GM12878 (cell line): Measurements from ENCODE around the gene CTDSP1. TPM values are rescaled to one million over a fixed set of nuclear protein-coding genes. Genes with fewer than 3 reads are reported as not detected.

Source experiments
- ATAC-seq: fragments of 200-7000 bp; cut with Tn5 transposase; 3 replicates; pipeline ENCODE4 v1.9.1; 2020; ENCODE audit warnings: mild to moderate bottlenecking, moderate library complexity
- BruUV-seq: library from RNA; stranded (reverse); fragments of 400-500 nt; replicated peaks from 2 replicates; lab custom pipeline; 2021; lab: Mats Ljungman, UMichigan
- CTCF ChIA-PET: fragments of 300-600 bp; sonication (Branson Sonifier 250); formaldehyde crosslinking; extraction: SDS; loops from one replicate; lab custom pipeline; 2021; ENCODE audit warnings: inconsistent platforms; lab: Yijun Ruan, JAX
- POLR2A ChIA-PET: fragments of 350-600 bp; formaldehyde crosslinking; extraction: SDS; loops from one replicate; lab custom pipeline; 2021; ENCODE audit warnings: inconsistent platforms; lab: Charles Lee
- RAD21 ChIA-PET: fragments of 300-600 bp; sonication (Branson Sonifier 250); formaldehyde crosslinking; loops from one replicate; lab custom pipeline; 2023; ENCODE audit warnings: antibody characterized with exemption; ENCODE audit not compliant: unreplicated experiment; lab: Charles Lee
- SMC1A ChIA-PET: fragments of 300-600 bp; sonication (Branson Sonifier 250); formaldehyde crosslinking; loops from one replicate; lab custom pipeline; 2023; ENCODE audit not compliant: unreplicated experiment, uncharacterized antibody; lab: Charles Lee
- DNase-seq: peaks from one replicate; pipeline ENCODE4 v3.0.0-alpha.2; 2011; ENCODE audit warnings: low read depth, low spot score
- FAIRE-seq: peaks from 3 replicates; lab custom pipeline; 2011; peaks lifted over from hg19 to GRCh38; lab: Jason Lieb, UNC
- H2AFZ ChIP-seq: 2 replicates; pipeline ENCODE4 v1.6.0; 2011; ENCODE audit warnings: low read depth, low read length, control low read depth; ENCODE audit not compliant: control insufficient read depth
- H3K27ac ChIP-seq: 2 replicates; pipeline ENCODE4 v1.5.1; 2011; ENCODE audit warnings: control low read depth; ENCODE audit not compliant: control insufficient read depth, insufficient read depth
- H3K27me3 ChIP-seq, 2 experiments: replicated peaks in 1 of 2; 2 replicates each; pipeline versions ENCODE4 v1.6.0 to v1.6.1; 2011; ENCODE audit warnings: low read length in 1 of 2; ENCODE audit not compliant: control insufficient read depth in 2 of 2, insufficient read depth in 2 of 2
- H3K36me3 ChIP-seq, 2 experiments: 2 replicates each; pipeline ENCODE4 v1.5.1; 2011; ENCODE audit warnings: low read length in 1 of 2; ENCODE audit not compliant: control insufficient read depth in 2 of 2, insufficient read depth in 2 of 2
- H3K4me1 ChIP-seq: 2 replicates; pipeline ENCODE4 v1.6.1; 2011; ENCODE audit warnings: mild to moderate bottlenecking, low read length, moderate library complexity, mixed read lengths; ENCODE audit not compliant: control insufficient read depth, insufficient read depth
- H3K4me2 ChIP-seq: 2 replicates; pipeline ENCODE4 v1.6.0; 2011; ENCODE audit warnings: control low read depth; ENCODE audit not compliant: control insufficient read depth, insufficient read depth
- H3K4me3 ChIP-seq: fragments of 200-600 bp; sonication (generic); 2 replicates; pipeline ENCODE4 v1.5.1; 2016
- H3K79me2 ChIP-seq: 2 replicates; pipeline ENCODE4 v1.6.0; 2011; ENCODE audit warnings: low read length; ENCODE audit not compliant: control insufficient read depth, insufficient read depth
- H3K9ac ChIP-seq: 2 replicates; pipeline ENCODE4 v1.8.0; 2011; ENCODE audit warnings: low read length, control low read depth, mixed read lengths; ENCODE audit not compliant: control insufficient read depth, insufficient read depth
- H3K9me3 ChIP-seq: replicated peaks from 3 replicates; pipeline ENCODE4 v1.5.1; 2011; ENCODE audit warnings: mild to moderate bottlenecking, low read length; ENCODE audit not compliant: control insufficient read depth, insufficient read depth
- H4K20me1 ChIP-seq: 2 replicates; pipeline ENCODE4 v1.6.0; 2011; ENCODE audit not compliant: control insufficient read depth, insufficient read depth
- CEBPB ChIP-seq, 2 experiments: fragments of 150-350 bp in 1 of 2; IDR thresholded peaks; 2 replicates each; pipeline ENCODE4 v1.6.1; 2012 to 2014; ENCODE audit warnings: low read depth in 2 of 2, low read length in 2 of 2, borderline replicate concordance in 1 of 2, inconsistent platforms in 1 of 2
- E4F1 ChIP-seq: fragments of 450-650 bp; IDR thresholded peaks from 2 replicates; pipeline ENCODE4 v1.6.1; 2018; ENCODE audit warnings: borderline replicate concordance, mild to moderate bottlenecking; ENCODE audit not compliant: partially characterized antibody
- ELK1 ChIP-seq: IDR thresholded peaks from 2 replicates; pipeline ENCODE4 v1.6.1; 2012; ENCODE audit warnings: low read depth, low read length, improper control_type of control experiment
- HCFC1 ChIP-seq: fragments of 150-350 bp; IDR thresholded peaks from 2 replicates; pipeline ENCODE4 v1.6.1; 2014; ENCODE audit warnings: low read length
- RCOR1 ChIP-seq: conservative IDR thresholded peaks from 2 replicates; pipeline ENCODE4 v1.6.1; 2012; ENCODE audit warnings: low read depth, low read length, improper control_type of control experiment
- RELA ChIP-seq: fragments of 450-650 bp; IDR thresholded peaks from 2 replicates; pipeline ENCODE4 v1.8.0; 2014; ENCODE audit warnings: borderline replicate concordance; ENCODE audit not compliant: partially characterized antibody
- SIN3A ChIP-seq: IDR thresholded peaks from 2 replicates; pipeline ENCODE4 v1.6.1; 2012; ENCODE audit warnings: low read depth, low read length, improper control_type of control experiment
- SMC3 ChIP-seq: IDR thresholded peaks from 2 replicates; pipeline ENCODE4 v1.6.1; 2011; ENCODE audit warnings: low read length, improper control_type of control experiment, borderline replicate concordance
- SRF ChIP-seq, 2 experiments: IDR thresholded peaks; 2 replicates each; pipeline ENCODE4 v1.6.1; 2011; ENCODE audit warnings: low read depth in 2 of 2, low read length in 2 of 2, mild to moderate bottlenecking in 1 of 2, moderate library complexity in 1 of 2
- SUZ12 ChIP-seq: fragments of 200-600 bp; sonication (generic); IDR thresholded peaks from one replicate; pipeline ENCODE4 v1.6.1; 2018; ENCODE audit warnings: antibody characterized with exemption, mild to moderate bottlenecking; ENCODE audit not compliant: unreplicated experiment
- ZNF274 ChIP-seq: IDR thresholded peaks from one replicate; pipeline ENCODE4 v1.8.0; 2011; ENCODE audit not compliant: insufficient read length, insufficient read depth
- WGBS: methylation state at CpG from one replicate; pipeline ENCODE4 v1.1.6; 2016; ENCODE audit warnings: low lambda C conversion rate; ENCODE audit not compliant: insufficient replicate concordance, insufficient coverage; ENCODE audit errors: missing lambda C conversion rate; 5-methylcytosine and 5-hydroxymethylcytosine counted together
- in situ Hi-C: fragments of 300-500 bp; cut with MboI; formaldehyde crosslinking; loops from 9 replicates; pipeline ENCODE4 v1.14.3; 2018; ENCODE audit warnings: mixed read lengths
- intact Hi-C: fragments of 100-400 bp; cut with micrococcal nuclease; formaldehyde crosslinking; loops from one replicate; pipeline ENCODE4 v1.14.2; 2022; ENCODE audit not compliant: unreplicated experiment
- polyA plus RNA-seq, 11 experiments: library from polyadenylated mRNA; depleted of rRNA in 4 of 11; unstranded in 6 of 11; stranded (reverse) in 5 of 11; fragments of >200 nt; fragmentation: Nextera tagmentation in 4 of 11; fragmentation: Illumina TruSeq in 1 of 11; extraction: Ambion mirVana in 4 of 11; extraction: Trizol in 1 of 11; gene quantifications; 1 replicate in 1 of 11; 2 replicates in 10 of 11; pipeline versions ENCODE4 v1.2.1 to v1.2.3, GENCODE V29; 2011 to 2016; ENCODE audit warnings: inconsistent platforms in 2 of 11, missing spikeins in 2 of 11, low read depth in 1 of 11
- total RNA-seq, 4 experiments: library from RNA; depleted of rRNA in 3 of 4; stranded (reverse); fragments of >200 nt in 3 of 4; fragmentation: Illumina TruSeq in 1 of 4; extraction: Trizol in 1 of 4; gene quantifications; 2 replicates each; pipeline versions ENCODE4 v1.2.1 to v1.2.3, GENCODE V29; 2013 to 2021

Gene CTDSP1
- total and polyA plus RNA-seq, 10 of the 15 experiments (the other 5 are each of a cell fraction or from before 2014, with no cell fraction given), result 3.0 to 75.9 (median 34.4) TPM

- Histone ChIP-seq H4K20me1 (no peaks in the 10 kb centered on the region), H3K27me3 (no peaks in the 10 kb centered on the region), H3K9ac (no peak overlapping the region), H3K4me1 (peaks cover 12% of the 10 kb centered on the region), H3K27ac (no peak overlapping the region), H2AFZ (no peak overlapping the region), H3K4me2 (no peak overlapping the region), H3K4me3 (no peak overlapping the region), H3K36me3 (no peaks in the 10 kb centered on the region), H3K79me2 (no peaks in the 10 kb centered on the region), H3K9me3 (no peaks in the 10 kb centered on the region; the same call in 2 of the 3 replicates)
- CTCF ChIA-PET, result interaction anchor here (0.6 to 1.4 kb wide), 5 partner anchors 9 to 94 kb away, joined by 3 to 4 read pairs (median 3); no protein-coding TSS in a partner anchor
- RAD21 ChIA-PET, result interaction anchor here (1.7 kb wide), 1 partner anchor 73 kb away, joined by 7 read pairs; no protein-coding TSS in a partner anchor
- POLR2A ChIA-PET, result interaction anchor here (0.7 kb wide), 1 partner anchor 283 kb away, joined by 3 read pairs; no protein-coding TSS in a partner anchor
- SMC1A ChIA-PET, result no interaction called here
- TF ChIP-seq HCFC1 (no peak), SUZ12 (no peak)
- no peak for FAIRE-seq
- no peak for DNase-seq
- ATAC-seq, result no peak
- in situ Hi-C loops (no loop called here), intact Hi-C loops (no loop called here)
- BruUV-seq, result no TSS peak
- WGBS, result 91% methylated on average over 3 of the region's 3 CpGs
These were observed 35.9 kb upstream of the CTDSP1 start for GRCh38 chr2:218363736-218364135.

GRCh38 chr2:218364196-218364595, 35.5 kb upstream of the CTDSP1 start:
- RAD21 ChIA-PET, result interaction anchor here (1.7 kb wide), 1 partner anchor 73 kb away, joined by 7 read pairs; no protein-coding TSS in a partner anchor
- H3K4me3 ChIP-seq, result no peak overlapping the region
- H3K79me2 ChIP-seq, result no peaks in the 10 kb centered on the region
- no peak for DNase-seq
- POLR2A ChIA-PET, result no interaction called here
- TF ChIP-seq RELA (no peak), SUZ12 (no peak), E4F1 (no peak), RCOR1 (no peak), CEBPB (IDR thresholded peaks at IDR 0.05; ENCODE audit: borderline replicate concordance in 1 of 2, low read depth in 2 of 2, low read length in 2 of 2) (no peak), SMC3 (no peak), ZNF274 (no peak), SIN3A (no peak), ELK1 (no peak), SRF (IDR thresholded peaks at IDR 0.05; ENCODE audit: low read depth in 2 of 2, low read length in 2 of 2) (no peak)
- SMC1A ChIA-PET, result no interaction called here
- no peaks in the 10 kb centered on the region for H3K27me3 ChIP-seq
- ATAC-seq, result no peak
- 82% methylated on average over 6 of the region's 6 CpGs for WGBS
- no peaks in the 10 kb centered on the region; the same call in 2 of the 3 replicates for H3K9me3 ChIP-seq
- H3K36me3 ChIP-seq, result no peaks in the 10 kb centered on the region
- CTCF ChIA-PET, result interaction anchor here (1.0 to 1.7 kb wide), 5 partner anchors 7 to 71 kb away, joined by 3 to 5 read pairs (median 3); partner anchors contain the start of gene CATIP
- intact Hi-C loops, result no loop called here
- H3K4me1 ChIP-seq, result peaks cover 12% of the 10 kb centered on the region
- no peak overlapping the region for H2AFZ ChIP-seq
- no peak overlapping the region for H3K9ac ChIP-seq
- BruUV-seq, result no TSS peak
- no peak overlapping the region for H3K27ac ChIP-seq
- in situ Hi-C loops, result no loop called here
- no peak overlapping the region for H3K4me2 ChIP-seq
- FAIRE-seq, result no peak
- H4K20me1 ChIP-seq, result no peaks in the 10 kb centered on the region
